GM12872 (cell line): ENCODE results near the gene MT2A.
A peak's percentile ranks its signal among the peaks of the same experiment; 100 is the strongest.

Source experiments
- TF ChIP-seq, protein P1 (sequence below): IDR thresholded peaks from 3 replicates; pipeline ENCODE4 v1.5.1; 2011; ENCODE audit warnings: low read depth, mild to moderate bottlenecking, low read length, moderate library complexity; ENCODE audit not compliant: insufficient read depth

The MT2A gene

DNA sequence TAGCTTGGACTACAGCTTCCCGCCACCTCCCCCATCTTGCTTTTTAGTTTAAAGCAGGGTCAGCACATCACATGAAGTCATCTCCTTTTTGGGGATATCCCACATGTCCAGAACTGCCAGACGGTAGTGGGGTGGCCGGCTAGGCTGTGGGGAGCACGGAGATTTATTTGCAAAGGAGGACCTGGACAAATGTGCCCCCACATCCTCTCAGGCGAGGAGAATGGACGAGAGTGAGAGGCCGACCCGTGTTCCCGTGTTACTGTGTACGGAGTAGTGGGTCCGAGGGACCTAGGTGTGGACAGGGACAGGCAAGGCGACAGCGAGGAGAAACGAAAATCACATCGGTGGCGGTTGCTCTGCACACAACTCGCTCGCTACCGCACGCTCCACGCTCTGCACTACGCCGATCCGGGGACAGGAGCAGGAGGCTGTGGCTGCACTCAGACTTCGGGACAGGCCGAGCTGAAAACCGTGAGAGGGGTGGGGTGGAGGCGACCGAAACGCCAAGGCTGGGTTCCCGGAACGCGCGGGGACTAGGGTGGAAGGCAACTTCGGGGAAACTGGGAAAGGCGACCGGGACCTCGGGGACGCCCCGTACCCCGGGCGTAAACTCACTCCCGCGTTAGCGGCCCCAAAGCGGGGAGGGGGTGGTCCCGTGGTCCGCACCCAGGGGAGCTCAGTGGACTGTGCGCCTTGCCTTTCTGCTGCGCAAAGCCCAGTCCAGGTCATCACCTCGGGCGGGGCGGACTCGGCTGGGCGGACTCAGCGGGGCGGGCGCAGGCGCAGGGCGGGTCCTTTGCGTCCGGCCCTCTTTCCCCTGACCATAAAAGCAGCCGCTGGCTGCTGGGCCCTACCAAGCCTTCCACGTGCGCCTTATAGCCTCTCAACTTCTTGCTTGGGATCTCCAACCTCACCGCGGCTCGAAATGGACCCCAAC is 29.7 kb downstream of the MT2A start, which contains the start of gene MT1A:
TSS of gene MT1A (plus strand) at position 853 of the 937 bp plus-strand sequence. CDS start at position 926, 73 bp downstream.
- TF ChIP-seq, protein P1, sequence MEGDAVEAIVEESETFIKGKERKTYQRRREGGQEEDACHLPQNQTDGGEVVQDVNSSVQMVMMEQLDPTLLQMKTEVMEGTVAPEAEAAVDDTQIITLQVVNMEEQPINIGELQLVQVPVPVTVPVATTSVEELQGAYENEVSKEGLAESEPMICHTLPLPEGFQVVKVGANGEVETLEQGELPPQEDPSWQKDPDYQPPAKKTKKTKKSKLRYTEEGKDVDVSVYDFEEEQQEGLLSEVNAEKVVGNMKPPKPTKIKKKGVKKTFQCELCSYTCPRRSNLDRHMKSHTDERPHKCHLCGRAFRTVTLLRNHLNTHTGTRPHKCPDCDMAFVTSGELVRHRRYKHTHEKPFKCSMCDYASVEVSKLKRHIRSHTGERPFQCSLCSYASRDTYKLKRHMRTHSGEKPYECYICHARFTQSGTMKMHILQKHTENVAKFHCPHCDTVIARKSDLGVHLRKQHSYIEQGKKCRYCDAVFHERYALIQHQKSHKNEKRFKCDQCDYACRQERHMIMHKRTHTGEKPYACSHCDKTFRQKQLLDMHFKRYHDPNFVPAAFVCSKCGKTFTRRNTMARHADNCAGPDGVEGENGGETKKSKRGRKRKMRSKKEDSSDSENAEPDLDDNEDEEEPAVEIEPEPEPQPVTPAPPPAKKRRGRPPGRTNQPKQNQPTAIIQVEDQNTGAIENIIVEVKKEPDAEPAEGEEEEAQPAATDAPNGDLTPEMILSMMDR: no peak

DNA sequence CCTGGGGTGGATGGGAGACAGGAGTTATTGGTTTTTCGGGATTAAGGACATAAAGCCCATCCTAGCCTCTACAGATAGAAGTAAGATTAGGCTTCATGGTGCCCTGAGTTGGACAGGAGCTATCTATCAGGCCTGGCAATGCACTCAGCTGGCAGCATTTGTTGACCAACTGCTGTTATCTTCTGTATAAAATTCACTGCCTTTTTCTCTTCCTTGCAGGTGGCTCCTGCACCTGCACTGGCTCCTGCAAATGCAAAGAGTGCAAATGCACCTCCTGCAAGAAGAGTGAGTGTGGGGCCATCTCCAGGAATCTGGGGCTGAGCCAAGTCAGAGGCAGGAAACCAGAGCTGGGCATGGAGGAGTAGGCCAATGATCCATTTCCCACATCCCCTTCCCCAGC is 30.7 kb downstream of the MT2A start:
- TF ChIP-seq, protein P1: no peak

DNA sequence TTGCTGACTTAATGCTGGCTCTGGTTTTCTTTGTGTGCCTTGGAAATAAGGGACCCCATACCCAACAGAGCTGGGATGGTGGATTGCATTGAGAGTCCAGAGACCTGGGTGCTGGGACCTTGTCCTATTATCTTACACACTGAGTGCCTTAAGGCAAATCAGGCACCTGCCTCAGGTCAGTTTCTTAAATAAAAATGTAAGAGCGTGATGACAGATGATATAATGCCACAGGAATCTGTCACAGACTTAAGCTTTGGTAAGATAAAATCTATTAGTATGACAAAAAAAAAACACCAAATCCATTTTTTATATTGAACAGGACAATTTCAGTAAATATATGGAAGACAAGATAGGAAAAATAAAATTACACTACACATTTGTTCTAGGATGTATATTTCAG is 31.7 kb downstream of the MT2A start:
- TF ChIP-seq, protein P1: no peak

DNA sequence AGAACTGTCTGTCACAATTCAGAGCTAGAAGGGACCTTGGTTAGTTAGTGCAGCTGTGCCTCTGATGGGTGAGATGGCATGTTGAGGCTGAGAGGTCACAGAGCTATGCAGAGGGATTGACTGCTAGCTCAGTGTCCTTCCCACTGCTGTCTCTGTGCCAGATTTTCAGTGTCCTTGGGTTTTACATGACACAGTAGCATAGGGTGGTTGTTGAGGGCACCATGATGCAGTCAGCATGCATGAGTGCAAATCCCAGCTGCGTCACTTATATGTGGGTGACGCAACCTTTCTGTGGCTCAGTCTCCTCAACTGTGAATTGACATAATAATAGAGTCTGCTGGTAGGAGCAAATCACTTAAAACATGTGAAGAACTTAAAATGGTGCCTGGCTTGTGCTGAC is 32.8 kb downstream of the MT2A start:
- TF ChIP-seq, protein P1: no peak

DNA sequence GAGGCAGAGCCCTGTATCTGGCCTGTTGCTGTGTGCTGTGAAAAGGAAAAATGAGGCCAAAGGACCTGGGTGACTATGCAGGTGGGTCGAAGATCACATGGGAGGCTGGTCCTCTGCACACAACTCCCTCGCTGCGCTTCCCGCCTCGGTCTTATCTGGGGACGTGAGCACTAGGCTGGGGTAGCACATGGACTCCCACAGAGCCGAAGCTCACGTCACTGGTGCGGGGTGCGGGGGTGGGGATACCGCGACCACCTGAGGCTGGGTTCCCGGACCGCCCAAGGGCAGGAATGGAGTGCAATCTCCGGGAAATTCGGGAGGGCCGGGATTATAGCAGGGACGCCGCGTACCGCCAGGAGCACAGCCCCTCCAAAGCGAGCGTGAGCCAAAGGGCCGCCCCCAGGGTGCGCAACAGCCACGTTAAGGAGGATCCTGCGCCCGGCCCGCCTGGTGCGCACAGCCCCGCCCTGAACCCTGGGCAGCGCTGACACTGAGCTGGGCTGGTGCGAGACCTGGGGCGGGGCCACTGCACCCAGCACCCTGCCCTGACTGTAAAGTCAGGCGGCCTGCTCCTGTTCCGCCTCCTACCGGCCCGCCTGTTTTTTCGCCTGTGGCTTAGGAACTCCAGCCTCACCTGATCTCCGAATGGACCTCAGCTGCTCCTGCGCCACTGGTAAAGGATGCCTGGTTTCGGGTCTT is 34.8 kb downstream of the MT2A start:
- TF ChIP-seq, protein P1: peak; percentile 20; the same call in 1 of the 3 replicates

DNA sequence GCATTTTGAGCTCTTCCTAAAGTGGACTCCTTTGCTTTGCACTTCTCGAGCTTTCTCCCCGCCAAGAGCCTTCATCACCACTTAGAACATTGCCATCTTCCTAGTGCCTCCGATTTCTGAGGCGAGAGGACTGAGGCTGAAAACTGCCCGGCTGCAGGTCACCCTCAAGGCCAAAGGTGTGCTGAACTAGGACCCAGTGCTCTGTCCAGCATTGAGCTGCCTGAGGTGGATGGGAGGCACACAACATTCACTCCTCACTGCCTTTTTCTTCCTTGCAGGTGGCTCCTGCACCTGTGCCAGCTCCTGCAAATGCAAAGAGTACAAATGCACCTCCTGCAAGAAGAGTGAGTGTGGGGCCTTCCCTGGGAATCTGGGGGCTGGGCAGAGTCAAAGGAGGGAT is 35.4 kb downstream of the MT2A start:
- TF ChIP-seq, protein P1: no peak

DNA sequence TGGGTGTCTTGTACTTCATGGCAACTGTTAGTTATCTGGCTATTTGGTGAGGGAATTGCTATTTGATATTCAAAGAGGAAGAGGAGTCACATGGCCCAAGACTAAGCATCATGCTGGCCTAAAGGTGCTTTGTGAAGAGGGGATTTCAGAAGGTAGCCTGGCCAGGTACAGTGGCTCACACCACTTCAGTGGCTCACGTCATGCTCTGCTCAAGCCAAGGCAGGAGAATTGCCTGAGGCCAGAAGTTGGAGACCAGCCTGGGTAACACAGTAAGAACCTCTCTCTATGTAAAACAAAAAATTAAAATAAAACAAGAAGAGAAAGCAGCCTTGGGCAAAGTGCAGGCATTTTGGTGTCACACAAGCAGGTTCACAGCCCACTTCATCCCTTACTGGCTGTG is 36.9 kb downstream of the MT2A start:
- TF ChIP-seq, protein P1: no peak
